Fibroblast of lung (primary cell): ENCODE results near the gene BLOC1S5. TPM values are rescaled to one million over a fixed set of nuclear protein-coding genes. Genes with fewer than 3 reads are reported as not detected.

Experiments
- DNase-seq, 2 donors: peaks; one replicate each; pipeline versions ENCODE4 v3.0.0 to v3.0.0-alpha.2; 2010; ENCODE audit warnings: low read depth in 2 of 2
- H2AFZ ChIP-seq: 2 replicates; pipeline ENCODE4 v1.5.1; 2012; ENCODE audit warnings: low read length, control low read depth, inconsistent platforms
- H3K27ac ChIP-seq: 2 replicates; pipeline ENCODE4 v1.5.1; 2011; ENCODE audit warnings: low read length, control low read depth; ENCODE audit not compliant: insufficient read depth
- H3K27me3 ChIP-seq: 2 replicates; pipeline ENCODE4 v1.5.1; 2011; ENCODE audit warnings: mild to moderate bottlenecking, low read length; ENCODE audit not compliant: control insufficient read depth, insufficient read depth
- H3K36me3 ChIP-seq: 2 replicates; pipeline ENCODE4 v1.5.1; 2011; ENCODE audit warnings: low read length; ENCODE audit not compliant: control insufficient read depth, insufficient read depth
- H3K4me1 ChIP-seq: 2 replicates; pipeline ENCODE4 v1.5.1; 2011; ENCODE audit warnings: low read length; ENCODE audit not compliant: control insufficient read depth, insufficient read depth; ENCODE audit errors: extremely low read depth
- H3K4me2 ChIP-seq: 2 replicates; pipeline ENCODE4 v1.5.1; 2011; ENCODE audit warnings: low read length, control low read depth; ENCODE audit not compliant: insufficient read depth; ENCODE audit errors: extremely low read depth
- H3K4me3 ChIP-seq, 4 experiments: fragments of 200-600 bp in 1 of 4; sonication (generic) in 1 of 4; replicated peaks in 1 of 4; 2 replicates each; pipeline ENCODE4 v1.5.1; 2011 to 2016; ENCODE audit warnings: low read length in 4 of 4, low read depth in 3 of 4, mild to moderate bottlenecking in 3 of 4, control low read depth in 2 of 4, inconsistent platforms in 1 of 4, mixed read lengths in 1 of 4; ENCODE audit not compliant: insufficient read depth in 1 of 4; ENCODE audit errors: control extremely low read depth in 1 of 4
- H3K79me2 ChIP-seq: 2 replicates; pipeline ENCODE4 v1.5.1; 2012; ENCODE audit warnings: mild to moderate bottlenecking, low read length, inconsistent platforms; ENCODE audit not compliant: control insufficient read depth, insufficient read depth
- H3K9ac ChIP-seq: 2 replicates; pipeline ENCODE4 v1.5.1; 2011; ENCODE audit warnings: mild to moderate bottlenecking, low read length, control low read depth; ENCODE audit not compliant: insufficient read depth
- H3K9me3 ChIP-seq: 2 replicates; pipeline ENCODE4 v1.5.1; 2012; ENCODE audit warnings: low read depth, low read length; ENCODE audit not compliant: control insufficient read depth, insufficient read depth
- H4K20me1 ChIP-seq: 2 replicates; pipeline ENCODE4 v1.5.1; 2011; ENCODE audit warnings: low read length; ENCODE audit not compliant: control insufficient read depth, insufficient read depth; ENCODE audit errors: extremely low read depth
- EZH2 ChIP-seq: IDR thresholded peaks from 2 replicates; pipeline ENCODE4 v1.5.1; 2012; ENCODE audit warnings: low read length, control low read depth, mild to moderate bottlenecking; ENCODE audit errors: missing control alignments
- polyA plus RNA-seq, 2 donors: library from polyadenylated mRNA; depleted of rRNA in 1 of 2; stranded (reverse) in 1 of 2; unstranded in 1 of 2; fragments of >200 nt; gene quantifications; 2 replicates each; pipeline ENCODE4 v1.2.1, GENCODE V29; 2011 to 2012; ENCODE audit warnings: missing spikeins in 1 of 2
- total RNA-seq: library from RNA; depleted of rRNA; stranded (reverse); fragments of >200 nt; gene quantifications from 2 replicates; pipeline ENCODE4 v1.2.1, GENCODE V29; 2014
- TF ChIP-seq, protein P1 (sequence below), 2 donors: IDR thresholded peaks in 1 of 2; conservative IDR thresholded peaks in 1 of 2; 1 replicate in 1 of 2; 2 replicates in 1 of 2; pipeline ENCODE4 v1.5.1; 2011 to 2012; ENCODE audit warnings: low read length in 2 of 2, control low read depth in 1 of 2, inconsistent platforms in 1 of 2, low read depth in 1 of 2, mild to moderate bottlenecking in 1 of 2

Gene BLOC1S5
- total and polyA plus RNA-seq, 2 donors (not counting 1 experiment from before 2014, with no cell fraction given): 10.1 to 20.6 TPM

DNA sequence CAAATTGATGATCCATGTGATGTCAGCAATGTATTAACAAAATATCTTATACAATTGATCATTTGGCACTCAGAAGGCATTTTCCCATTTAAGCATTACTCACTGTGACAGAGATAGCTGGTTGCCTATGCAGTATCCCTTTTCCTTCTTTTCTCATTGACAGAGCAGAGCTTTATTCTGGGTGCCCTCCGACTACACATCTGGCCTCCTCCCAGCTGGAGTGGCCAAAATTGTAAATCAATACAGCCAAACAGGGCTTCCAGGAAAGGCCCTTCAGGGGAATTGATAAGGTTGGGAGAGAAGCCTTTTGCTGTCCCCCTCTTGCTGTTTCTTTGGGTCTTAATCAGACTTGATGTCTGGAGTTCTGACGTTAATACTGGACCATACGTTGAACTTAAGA is 9.6 kb upstream of the BLOC1S5 start:
- H3K36me3 ChIP-seq: no peaks in the 10 kb centered on the region
- no peaks in the 10 kb centered on the region for H3K9me3 ChIP-seq
- no peak overlapping the region for H3K27ac ChIP-seq
- no peaks in the 10 kb centered on the region for H3K27me3 ChIP-seq
- DNase-seq: no peak
- no peaks in the 10 kb centered on the region for H4K20me1 ChIP-seq
- H3K79me2 ChIP-seq: no peaks in the 10 kb centered on the region
- no peak overlapping the region for H3K4me2 ChIP-seq
- no peak overlapping the region for H3K4me3 ChIP-seq
- no peak overlapping the region for H2AFZ ChIP-seq
- no peak overlapping the region for H3K9ac ChIP-seq
- H3K4me1 ChIP-seq: no peaks in the 10 kb centered on the region
- TF ChIP-seq EZH2: no peak
- TF ChIP-seq, protein P1, sequence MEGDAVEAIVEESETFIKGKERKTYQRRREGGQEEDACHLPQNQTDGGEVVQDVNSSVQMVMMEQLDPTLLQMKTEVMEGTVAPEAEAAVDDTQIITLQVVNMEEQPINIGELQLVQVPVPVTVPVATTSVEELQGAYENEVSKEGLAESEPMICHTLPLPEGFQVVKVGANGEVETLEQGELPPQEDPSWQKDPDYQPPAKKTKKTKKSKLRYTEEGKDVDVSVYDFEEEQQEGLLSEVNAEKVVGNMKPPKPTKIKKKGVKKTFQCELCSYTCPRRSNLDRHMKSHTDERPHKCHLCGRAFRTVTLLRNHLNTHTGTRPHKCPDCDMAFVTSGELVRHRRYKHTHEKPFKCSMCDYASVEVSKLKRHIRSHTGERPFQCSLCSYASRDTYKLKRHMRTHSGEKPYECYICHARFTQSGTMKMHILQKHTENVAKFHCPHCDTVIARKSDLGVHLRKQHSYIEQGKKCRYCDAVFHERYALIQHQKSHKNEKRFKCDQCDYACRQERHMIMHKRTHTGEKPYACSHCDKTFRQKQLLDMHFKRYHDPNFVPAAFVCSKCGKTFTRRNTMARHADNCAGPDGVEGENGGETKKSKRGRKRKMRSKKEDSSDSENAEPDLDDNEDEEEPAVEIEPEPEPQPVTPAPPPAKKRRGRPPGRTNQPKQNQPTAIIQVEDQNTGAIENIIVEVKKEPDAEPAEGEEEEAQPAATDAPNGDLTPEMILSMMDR (conservative IDR thresholded peaks at IDR 0.05 in 1 of 2, IDR thresholded peaks at IDR 0.05 in 1 of 2; ENCODE audit: low read depth in 1 of 2, low read length in 2 of 2): no peak

DNA sequence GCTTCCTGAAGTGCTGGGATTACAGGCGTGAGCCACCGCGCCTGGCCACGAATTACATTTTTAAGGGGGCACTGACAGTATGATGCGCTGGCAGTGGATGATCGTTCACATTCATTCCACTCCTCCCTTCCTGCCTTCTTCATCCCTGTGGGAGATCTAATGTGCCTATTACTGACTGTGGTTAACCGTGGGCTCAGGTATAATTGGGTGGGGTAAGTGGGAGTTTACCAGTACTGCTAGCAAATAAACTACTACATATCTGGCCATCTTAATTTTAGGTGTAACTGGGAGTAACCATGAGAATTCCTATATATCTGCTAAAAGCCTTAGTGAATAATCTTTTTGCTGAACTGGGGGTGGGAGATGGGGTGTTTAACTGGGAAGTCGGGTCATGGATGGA is 6.5 kb upstream of the BLOC1S5 start:
- H3K36me3 ChIP-seq: no peaks in the 10 kb centered on the region
- no peak overlapping the region for H2AFZ ChIP-seq
- H3K27me3 ChIP-seq: no peaks in the 10 kb centered on the region
- no peak overlapping the region for H3K27ac ChIP-seq
- no peaks in the 10 kb centered on the region for H3K79me2 ChIP-seq
- no peak overlapping the region for H3K4me3 ChIP-seq
- no peak overlapping the region for H3K4me2 ChIP-seq
- no peak overlapping the region for H3K9ac ChIP-seq
- TF ChIP-seq, protein P1 (conservative IDR thresholded peaks at IDR 0.05 in 1 of 2, IDR thresholded peaks at IDR 0.05 in 1 of 2; ENCODE audit: low read depth in 1 of 2, low read length in 2 of 2): no peak
- no peak for TF ChIP-seq EZH2
- no peaks in the 10 kb centered on the region for H3K4me1 ChIP-seq
- DNase-seq: no peak
- H4K20me1 ChIP-seq: no peaks in the 10 kb centered on the region
- no peaks in the 10 kb centered on the region for H3K9me3 ChIP-seq

DNA sequence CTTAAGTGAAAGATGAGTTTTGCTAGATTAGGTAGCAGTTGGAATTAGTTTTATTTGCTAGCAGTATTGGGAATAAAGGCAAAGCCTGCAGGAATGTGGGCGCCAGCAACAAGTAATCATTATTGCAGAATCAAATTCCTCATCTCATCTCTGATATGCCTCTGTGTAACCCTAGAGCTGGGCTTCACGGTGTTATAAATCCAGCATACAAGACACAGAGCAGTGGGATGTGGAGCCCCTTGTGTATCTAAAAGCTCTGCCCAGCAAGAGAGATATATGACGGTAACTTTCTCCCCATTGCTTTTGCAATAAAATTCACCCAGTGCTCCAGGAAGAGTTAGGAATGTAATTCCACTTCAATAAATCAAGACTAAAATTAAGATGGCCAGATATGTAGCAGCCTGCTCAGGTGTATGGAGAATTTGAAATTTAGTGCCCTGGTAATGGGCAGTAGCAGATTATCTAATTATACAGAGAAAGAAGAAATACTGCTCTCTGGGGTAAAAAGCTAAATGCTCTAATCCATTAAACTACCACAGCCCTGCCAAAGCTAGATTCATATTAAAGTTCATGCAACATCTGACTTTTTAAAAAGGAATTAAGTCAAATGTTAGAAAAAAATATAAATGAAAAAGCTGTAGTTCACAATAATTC is 5.6 kb upstream of the BLOC1S5 start:
- Histone ChIP-seq H3K79me2 (no peaks in the 10 kb centered on the region), H3K9ac (no peak overlapping the region), H3K9me3 (no peaks in the 10 kb centered on the region), H3K4me2 (no peak overlapping the region), H3K27me3 (no peaks in the 10 kb centered on the region), H3K36me3 (no peaks in the 10 kb centered on the region), H3K27ac (no peak overlapping the region), H4K20me1 (no peaks in the 10 kb centered on the region), H3K4me3 (no peak overlapping the region), H2AFZ (no peak overlapping the region), H3K4me1 (no peaks in the 10 kb centered on the region)
- no peak for TF ChIP-seq EZH2
- TF ChIP-seq, protein P1 (conservative IDR thresholded peaks at IDR 0.05 in 1 of 2, IDR thresholded peaks at IDR 0.05 in 1 of 2; ENCODE audit: low read depth in 1 of 2, low read length in 2 of 2): no peak
- no peak for DNase-seq
